ENCODE data around the gene IVD. TPM values are rescaled to one million over a fixed set of nuclear protein-coding genes. Genes with fewer than 3 reads are reported as not detected.

The IVD gene
- total RNA-seq, 1 experiment from 2014 or later, result 93.1 TPM

GRCh38 chr15:40448354-40448753, 42.8 kb downstream of the IVD start:
- no CpG with 5 or more reads among the region's 4 CpGs for WGBS (ENCODE audit: extremely low coverage, insufficient read length, low lambda C conversion rate)
- peaks cover 31% of the 10 kb centered on the region for H3K4me1 ChIP-seq (ENCODE audit: insufficient read depth, low read length)
- peaks cover 71% of the 10 kb centered on the region; the same call in 1 of the 2 replicates for H3K79me2 ChIP-seq (ENCODE audit: insufficient read depth, low read length)
- no peak overlapping the region for H3K23ac ChIP-seq (ENCODE audit: insufficient read length, low read depth, low read length)
- no peaks in the 10 kb centered on the region for H4K20me1 ChIP-seq (ENCODE audit: control insufficient read depth, insufficient read depth, insufficient read length)
- no peak overlapping the region for H4K5ac ChIP-seq (ENCODE audit: insufficient read length, low read depth, low read length)
- Mint-ChIP-seq H3K36me3 (ENCODE audit: insufficient read depth in 1 of 3, low read depth in 3 of 3) (peaks cover 0 to 24% (median 3%) of the 10 kb centered on the region in 3 experiments; a peak in 4 of 7 replicates), H3K27me3 (ENCODE audit: low read depth) (no peaks in the 10 kb centered on the region), H3K4me1 (peaks cover 71 to 73% of the 10 kb centered on the region in 2 experiments), H3K27ac (no peak overlapping the region; a peak in 1 of 7 replicates), H3K4me3 (no peak overlapping the region), H3K9me3 (no peaks in the 10 kb centered on the region)
- no peak overlapping the region for H2BK5ac ChIP-seq (ENCODE audit: insufficient read length, low read length)
- no peak overlapping the region for H3K9ac ChIP-seq (ENCODE audit: extremely low read depth, insufficient read length, low read length)
- DNase-seq, result no peak
- no peak overlapping the region for H3K18ac ChIP-seq (ENCODE audit: insufficient read length, low read depth, low read length)
- H2AFZ ChIP-seq (ENCODE audit: low read length), result no peak overlapping the region
- H2AK5ac ChIP-seq (ENCODE audit: insufficient read length, low read length), result no peak overlapping the region
- no peak overlapping the region for H4K8ac ChIP-seq (replicated peaks; ENCODE audit: insufficient read length, low read depth, low read length)
- H3K79me1 ChIP-seq (ENCODE audit: insufficient read depth, low read depth, low read length, poor library complexity, severe bottlenecking), result peaks cover 7% of the 10 kb centered on the region
- H3T11ph ChIP-seq (ENCODE audit: low read length), result no peak overlapping the region
- H4K91ac ChIP-seq (ENCODE audit: insufficient read length, low read depth, low read length), result no peak overlapping the region
- H3K9me3 ChIP-seq (ENCODE audit: control insufficient read depth, low read depth, low read length), result no peaks in the 10 kb centered on the region
- no peak overlapping the region for H3K27ac ChIP-seq (ENCODE audit: insufficient read length, low read depth, low read length)
- H2BK20ac ChIP-seq (ENCODE audit: low read depth, low read length, poor library complexity, severe bottlenecking), result no peak overlapping the region
- no peak overlapping the region for H2BK15ac ChIP-seq (ENCODE audit: low read depth, low read length)
- no peak overlapping the region for H3K4me2 ChIP-seq (ENCODE audit: insufficient read depth, insufficient read length, low read length)
- no peaks in the 10 kb centered on the region for H3K27me3 ChIP-seq (ENCODE audit: insufficient read depth, low read length)
- TF ChIP-seq CTCF (conservative IDR thresholded peaks at IDR 0.05), result no peak
- H3K56ac ChIP-seq (ENCODE audit: insufficient read length, low read depth, low read length), result no peak overlapping the region
- no peak overlapping the region for H3K4ac ChIP-seq (ENCODE audit: low read depth, low read length)
- H2BK12ac ChIP-seq (ENCODE audit: insufficient read length, low read depth, low read length), result no peak overlapping the region
- no peaks in the 10 kb centered on the region for H3K23me2 ChIP-seq (ENCODE audit: insufficient read length, low read depth, low read length, poor library complexity, severe bottlenecking)
- no peak overlapping the region for H2BK120ac ChIP-seq (ENCODE audit: low read depth, low read length, poor library complexity, severe bottlenecking)
- H3K14ac ChIP-seq (ENCODE audit: insufficient read depth, low read length), result no peak overlapping the region
